HCEC 1CT (cell line): Measurements from ENCODE around the gene OR2M2.

Source experiments
- DNase-seq: peaks from one replicate; pipeline ENCODE4 v3.0.0-alpha.2; 2017

OR2M2 gene

GRCh38 chr1:248174521-248174920, at the start of gene OR2M2:
TSS of gene OR2M2 (plus strand) at chr1:248174821. CDS start at chr1:248179986, 5,165 bp downstream.
- no peak for DNase-seq

DNA sequence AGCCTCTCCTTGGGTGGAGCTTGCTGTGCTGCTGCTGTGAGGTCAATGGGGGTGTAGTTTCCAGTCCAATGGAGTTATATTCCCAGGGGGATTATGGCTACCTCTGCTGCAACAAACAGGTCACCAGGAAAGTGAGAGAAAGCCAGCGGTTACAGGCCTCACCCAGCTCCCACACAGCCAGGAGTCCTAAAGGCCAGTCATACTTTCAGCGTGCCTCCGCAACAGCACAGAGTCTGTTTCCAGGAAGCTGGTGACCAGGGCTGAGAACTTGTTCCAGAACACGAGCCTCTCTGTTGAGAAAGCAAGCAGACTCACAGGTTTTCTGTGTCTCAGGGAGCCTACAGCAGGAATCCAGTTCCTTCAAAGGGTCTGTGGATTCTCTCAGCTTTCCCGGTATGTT, 47.0 kb upstream of the OR2M2 start:
- DNase-seq: no peak

- DNase-seq: no peak
Measured at GRCh38 chr1:248136811-248137210, 37.8 kb upstream of the OR2M2 start.

GRCh38 chr1:248140846-248141245, 33.8 kb upstream of the OR2M2 start:
- DNase-seq: peak; percentile 51

DNA sequence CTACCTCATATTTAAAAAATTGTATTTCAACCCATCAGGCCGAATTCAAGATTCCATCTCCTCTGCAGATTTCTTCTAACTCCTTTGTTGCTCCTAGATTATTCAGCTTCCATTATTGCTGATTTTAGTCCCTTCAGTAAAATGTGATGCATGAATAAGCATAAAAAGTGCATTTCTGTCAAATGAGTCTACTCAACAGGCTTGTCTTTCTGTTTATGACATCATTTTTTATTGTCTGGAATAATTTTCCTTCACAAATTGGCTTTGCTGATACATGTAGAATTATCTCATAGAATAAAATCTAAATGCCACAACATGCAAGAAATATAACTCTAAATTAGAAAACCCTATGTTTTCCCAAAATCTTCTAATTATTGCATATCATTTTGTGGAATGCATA, 31.3 kb upstream of the OR2M2 start:
- DNase-seq: no peak

- DNase-seq: no peak
Measured at GRCh38 chr1:248144513-248145198, 30.0 kb upstream of the OR2M2 start, which contains the start of gene OR2M5. TSS of gene OR2M5 (plus strand) at chr1:248145148. CDS start at chr1:248145148, 0 bp downstream.

DNA sequence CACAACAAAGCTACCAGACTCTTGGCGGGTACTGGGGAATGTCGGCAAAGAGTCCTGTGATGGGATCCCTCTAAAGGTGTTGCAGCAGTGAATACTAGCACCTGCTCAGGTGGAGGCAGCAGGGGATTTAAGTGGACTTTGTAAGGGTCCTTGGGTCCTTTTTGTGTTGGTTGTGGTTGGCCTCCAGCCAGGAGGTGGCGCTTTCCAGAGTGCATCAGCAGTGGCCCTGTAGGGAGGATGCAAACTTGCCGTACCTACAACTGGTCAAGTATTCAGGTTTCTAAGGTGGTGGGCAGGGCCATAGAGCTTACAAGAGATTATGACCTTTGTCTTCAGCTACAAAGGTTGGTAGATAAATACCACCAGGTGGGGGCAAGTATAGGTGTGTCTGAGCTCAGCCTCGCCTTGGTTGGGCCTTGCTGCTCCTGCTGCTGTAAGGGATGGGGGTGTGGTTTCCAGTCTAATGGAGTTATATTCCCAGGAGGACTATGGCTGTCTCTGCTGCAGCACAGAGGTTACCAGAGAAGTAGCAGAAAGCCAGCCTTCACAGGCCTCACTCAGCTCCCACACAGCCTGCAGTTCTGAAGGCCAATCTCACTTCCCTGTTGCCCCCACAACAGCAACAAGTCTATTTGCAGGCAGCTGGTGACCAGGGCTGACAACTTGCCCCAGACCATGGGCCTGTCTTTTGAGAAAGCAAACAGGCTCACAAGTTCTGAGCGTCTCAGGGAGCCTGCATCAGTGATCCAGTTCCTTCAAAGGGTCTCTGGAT, 22.4 kb upstream of the OR2M2 start:
- DNase-seq: no peak

- DNase-seq: no peak
Measured at GRCh38 chr1:248155927-248156326, 18.7 kb upstream of the OR2M2 start.

- DNase-seq: no peak
Measured at GRCh38 chr1:248158758-248159157, 15.9 kb upstream of the OR2M2 start.

DNA sequence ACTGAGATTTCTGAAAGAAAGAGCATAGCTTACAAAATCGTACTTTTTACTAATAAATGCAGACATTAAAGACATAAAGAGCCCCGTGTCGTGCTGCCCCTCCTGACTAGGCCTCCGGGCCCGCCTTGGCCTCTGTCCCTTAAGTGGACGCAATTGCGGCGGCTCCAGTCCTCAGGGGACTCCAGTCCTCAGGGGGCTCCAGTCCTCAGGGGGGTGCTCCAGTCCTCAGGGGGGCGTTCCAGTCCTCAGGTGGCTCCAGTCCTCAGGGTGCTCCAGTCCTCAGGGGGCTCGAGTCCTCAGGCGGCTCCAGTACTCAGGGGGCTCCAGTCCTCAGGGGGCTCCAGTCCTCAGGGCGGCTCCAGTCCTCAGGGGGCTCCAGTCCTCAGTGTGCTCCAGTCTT, 10.6 kb upstream of the OR2M2 start:
- no peak for DNase-seq

- no peak for DNase-seq
Measured at GRCh38 chr1:248165186-248165585, 9.4 kb upstream of the OR2M2 start.

DNA sequence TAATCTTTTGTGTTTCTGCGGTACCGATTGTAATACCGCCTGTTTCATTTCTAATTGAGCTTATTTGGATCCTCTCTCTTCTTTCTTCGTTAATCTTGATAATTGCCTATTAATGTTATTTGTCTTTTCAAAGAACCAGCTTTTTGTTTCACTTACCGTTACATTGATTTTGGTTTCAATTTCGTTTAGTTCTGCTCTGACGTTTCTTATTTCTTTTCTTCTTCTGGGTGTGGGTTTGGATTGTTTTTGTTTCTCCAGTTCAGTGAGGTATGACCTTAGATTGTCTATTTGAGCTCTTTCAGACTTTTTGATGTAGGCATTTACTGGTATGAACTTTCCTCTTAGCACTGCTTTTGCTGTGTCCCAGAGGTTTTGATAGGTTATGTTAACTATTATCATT, 9.4 kb downstream of the OR2M2 start:
- no peak for DNase-seq

GRCh38 chr1:248187363-248187762, 12.7 kb downstream of the OR2M2 start:
- DNase-seq: no peak

DNA sequence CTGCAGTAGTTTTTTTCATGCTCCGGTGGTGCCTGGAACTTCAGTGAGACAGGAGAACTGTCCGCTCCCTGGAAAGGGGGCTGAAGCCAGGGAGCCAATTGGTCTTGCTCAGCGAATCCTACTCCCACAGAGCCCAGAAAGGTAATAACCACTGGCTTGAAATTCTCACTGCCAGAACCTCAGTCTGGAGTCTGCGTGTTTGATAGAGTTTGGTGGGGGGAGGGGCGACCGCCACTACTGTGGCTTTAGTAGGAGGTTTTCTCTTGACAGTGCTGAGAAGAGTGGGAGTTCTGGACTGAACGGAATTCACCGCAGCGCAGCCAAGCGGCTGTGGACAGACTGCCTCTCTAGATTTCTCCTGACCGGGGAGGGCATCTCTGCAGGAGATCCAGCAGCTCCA, 14.4 kb downstream of the OR2M2 start:
- no peak for DNase-seq

DNA sequence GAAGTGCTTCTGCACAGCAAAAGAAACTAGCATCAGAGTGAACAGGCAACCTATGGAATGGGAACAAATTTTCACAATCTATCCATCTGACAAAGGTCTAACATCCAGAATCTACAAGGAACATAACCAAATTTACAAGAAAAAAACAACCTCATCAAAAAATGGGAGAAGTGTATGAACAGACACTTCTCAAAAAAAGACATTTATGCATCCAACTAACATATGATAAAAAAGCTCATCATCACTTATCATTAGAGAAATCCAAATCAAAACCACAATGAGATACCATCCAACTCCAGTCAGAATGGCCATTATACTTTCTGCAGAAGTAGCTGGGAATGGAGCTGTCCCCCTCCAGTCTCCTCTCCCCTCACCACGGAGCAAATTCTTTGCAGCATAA, 19.5 kb downstream of the OR2M2 start:
- DNase-seq: no peak

DNA sequence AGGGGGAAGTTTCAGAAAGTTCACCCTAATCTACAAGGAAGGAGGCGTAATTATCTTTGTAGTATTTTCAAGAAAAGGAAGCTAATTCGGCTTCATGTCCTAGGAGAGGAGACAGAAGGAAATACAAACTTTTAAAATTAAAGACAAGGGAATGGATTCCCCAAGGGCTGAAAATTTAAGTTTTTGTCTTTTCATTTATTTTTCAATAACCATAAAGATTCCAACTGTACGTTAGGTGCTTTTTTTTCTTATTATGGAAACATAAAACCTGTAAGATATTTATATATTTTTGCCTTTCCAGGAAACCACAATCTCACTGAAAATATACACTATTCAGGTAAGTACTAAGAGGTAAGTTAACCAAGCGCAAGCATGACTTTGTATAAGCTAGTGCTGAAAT, 22.3 kb downstream of the OR2M2 start, which contains the start of gene OR2M3:
Gene OR2M3 (plus strand): TSS at position 301 of the 400 bp plus-strand sequence. CDS start 5,803 bp downstream, outside the sequence.
- no peak for DNase-seq

GRCh38 chr1:248215880-248216279, 41.3 kb downstream of the OR2M2 start:
- DNase-seq: no peak

GRCh38 chr1:248225537-248225936, 50.9 kb downstream of the OR2M2 start:
- DNase-seq: no peak

DNA sequence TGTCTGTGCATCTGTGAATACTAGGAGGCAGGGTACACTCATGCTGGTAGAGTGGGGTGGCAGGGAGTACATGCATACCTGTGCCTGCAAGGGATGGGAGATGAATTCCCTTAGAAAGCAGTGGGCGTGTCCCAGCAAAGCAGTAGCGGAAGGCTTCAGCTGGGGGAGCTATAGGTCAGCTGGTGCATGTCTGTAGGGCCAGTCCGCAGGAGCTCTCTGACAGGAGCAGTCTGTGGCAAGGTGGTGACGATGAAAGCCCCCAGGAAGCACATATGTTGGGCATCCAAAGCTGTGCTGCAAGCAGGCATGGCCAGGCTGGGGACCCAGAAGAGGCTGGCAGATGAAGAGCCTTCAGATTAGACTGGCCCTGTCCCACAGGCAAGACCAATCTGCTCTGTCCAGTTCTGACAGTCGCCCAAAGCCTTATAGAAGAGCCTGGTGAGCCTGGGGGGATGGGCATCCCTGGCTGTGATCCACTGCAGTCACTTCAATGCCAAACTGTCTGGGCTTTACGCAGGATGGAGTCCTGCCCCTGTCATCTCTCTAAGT, 54.8 kb downstream of the OR2M2 start:
- no peak for DNase-seq
